Measurements from ENCODE around the gene HTRA2. TPM values are rescaled to one million over a fixed set of nuclear protein-coding genes. Genes with fewer than 3 reads are reported as not detected.

HTRA2 gene
- total RNA-seq, 1 experiment from 2014 or later, result 24.9 TPM

DNA sequence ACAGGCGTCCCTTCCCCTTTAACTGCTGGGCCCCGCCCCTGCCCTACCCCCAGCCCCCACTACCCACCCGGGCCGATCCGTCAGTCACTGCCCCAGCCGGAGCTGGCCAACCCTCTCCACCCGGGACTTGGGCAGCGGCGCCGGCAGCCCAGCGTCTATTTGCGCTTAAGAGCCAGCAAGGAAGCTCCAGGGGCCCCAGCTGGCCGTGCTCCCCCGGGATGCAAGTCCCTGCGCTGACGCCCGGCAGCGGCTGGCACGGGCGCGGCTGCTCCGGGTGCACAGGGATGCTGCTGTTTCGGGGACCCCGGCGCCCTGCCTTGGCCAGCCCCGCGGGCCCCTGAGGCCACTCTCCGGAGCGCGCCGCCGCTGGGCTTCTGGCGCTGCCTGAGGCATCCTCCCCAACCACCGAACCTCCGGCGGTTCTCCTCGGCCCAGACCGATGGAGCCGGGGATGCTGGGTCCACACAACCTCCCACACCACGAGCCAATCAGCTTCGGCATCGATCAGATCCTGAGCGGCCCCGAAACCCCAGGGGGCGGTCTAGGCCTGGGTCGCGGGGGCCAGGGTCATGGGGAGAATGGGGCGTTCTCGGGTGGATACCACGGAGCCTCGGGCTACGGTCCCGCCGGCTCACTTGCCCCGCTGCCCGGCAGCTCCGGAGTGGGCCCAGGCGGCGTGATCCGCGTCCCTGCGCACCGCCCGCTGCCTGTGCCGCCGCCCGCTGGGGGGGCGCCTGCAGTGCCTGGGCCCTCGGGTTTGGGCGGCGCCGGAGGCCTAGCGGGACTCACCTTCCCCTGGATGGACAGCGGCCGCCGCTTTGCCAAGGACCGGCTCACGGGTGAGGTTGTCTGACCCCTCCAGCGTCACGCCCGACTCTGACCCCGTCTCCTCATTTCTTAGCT lies 15.1 kb upstream of the HTRA2 start, which contains the start of gene TLX2:
TSS of gene TLX2 (plus strand) at position 83 of the 903 bp plus-strand sequence. CDS start at position 440, 357 bp downstream.
- Histone ChIP-seq H3K27ac (ENCODE audit: insufficient read length, low read depth, low read length) (no peak within 1 kb of the TSS), H3K4ac (ENCODE audit: low read depth, low read length) (no peak within 1 kb of the TSS), H3K4me1 (ENCODE audit: insufficient read depth, low read length) (no peaks in the 10 kb centered on the region), H3K18ac (ENCODE audit: insufficient read length, low read depth, low read length) (no peak within 1 kb of the TSS), H3K4me2 (ENCODE audit: insufficient read depth, insufficient read length, low read length) (peak within 1 kb of the TSS; percentile 49), H3K56ac (ENCODE audit: insufficient read length, low read depth, low read length) (no peak within 1 kb of the TSS), H4K5ac (ENCODE audit: insufficient read length, low read depth, low read length) (no peak within 1 kb of the TSS), H2BK12ac (ENCODE audit: insufficient read length, low read depth, low read length) (no peak within 1 kb of the TSS), H3K79me2 (ENCODE audit: insufficient read depth, low read length) (no peaks in the 10 kb centered on the region), H3K27me3 (ENCODE audit: insufficient read depth, low read length) (peaks cover 92% of the 10 kb centered on the region), H2BK15ac (ENCODE audit: low read depth, low read length) (no peak within 1 kb of the TSS), H3K23ac (ENCODE audit: insufficient read length, low read depth, low read length) (no peak within 1 kb of the TSS), H2AK5ac (ENCODE audit: insufficient read length, low read length) (no peak within 1 kb of the TSS), H3K79me1 (ENCODE audit: insufficient read depth, low read depth, low read length, poor library complexity, severe bottlenecking) (no peaks in the 10 kb centered on the region), H2BK20ac (ENCODE audit: low read depth, low read length, poor library complexity, severe bottlenecking) (no peak within 1 kb of the TSS), H3K14ac (ENCODE audit: insufficient read depth, low read length) (no peak within 1 kb of the TSS), H4K20me1 (ENCODE audit: control insufficient read depth, insufficient read depth, insufficient read length) (no peaks in the 10 kb centered on the region), H2BK120ac (ENCODE audit: low read depth, low read length, poor library complexity, severe bottlenecking) (no peak within 1 kb of the TSS), H3K9me3 (ENCODE audit: control insufficient read depth, low read depth, low read length) (no peaks in the 10 kb centered on the region), H2BK5ac (ENCODE audit: insufficient read length, low read length) (no peak within 1 kb of the TSS), H3K9ac (ENCODE audit: extremely low read depth, insufficient read length, low read length) (no peak within 1 kb of the TSS), H3T11ph (ENCODE audit: low read length) (no peak within 1 kb of the TSS), H4K91ac (ENCODE audit: insufficient read length, low read depth, low read length) (no peak within 1 kb of the TSS), H4K8ac (replicated peaks; ENCODE audit: insufficient read length, low read depth, low read length) (no peak within 1 kb of the TSS), H2AFZ (ENCODE audit: low read length) (no peak within 1 kb of the TSS), H3K23me2 (ENCODE audit: insufficient read length, low read depth, low read length, poor library complexity, severe bottlenecking) (peaks cover 19% of the 10 kb centered on the region)
- TF ChIP-seq, protein P1, sequence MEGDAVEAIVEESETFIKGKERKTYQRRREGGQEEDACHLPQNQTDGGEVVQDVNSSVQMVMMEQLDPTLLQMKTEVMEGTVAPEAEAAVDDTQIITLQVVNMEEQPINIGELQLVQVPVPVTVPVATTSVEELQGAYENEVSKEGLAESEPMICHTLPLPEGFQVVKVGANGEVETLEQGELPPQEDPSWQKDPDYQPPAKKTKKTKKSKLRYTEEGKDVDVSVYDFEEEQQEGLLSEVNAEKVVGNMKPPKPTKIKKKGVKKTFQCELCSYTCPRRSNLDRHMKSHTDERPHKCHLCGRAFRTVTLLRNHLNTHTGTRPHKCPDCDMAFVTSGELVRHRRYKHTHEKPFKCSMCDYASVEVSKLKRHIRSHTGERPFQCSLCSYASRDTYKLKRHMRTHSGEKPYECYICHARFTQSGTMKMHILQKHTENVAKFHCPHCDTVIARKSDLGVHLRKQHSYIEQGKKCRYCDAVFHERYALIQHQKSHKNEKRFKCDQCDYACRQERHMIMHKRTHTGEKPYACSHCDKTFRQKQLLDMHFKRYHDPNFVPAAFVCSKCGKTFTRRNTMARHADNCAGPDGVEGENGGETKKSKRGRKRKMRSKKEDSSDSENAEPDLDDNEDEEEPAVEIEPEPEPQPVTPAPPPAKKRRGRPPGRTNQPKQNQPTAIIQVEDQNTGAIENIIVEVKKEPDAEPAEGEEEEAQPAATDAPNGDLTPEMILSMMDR (conservative IDR thresholded peaks at IDR 0.05), result no peak
- H3K27me3 Mint-ChIP-seq (ENCODE audit: low read depth), result peaks cover 98% of the 10 kb centered on the region
- H3K4me1 Mint-ChIP-seq, result peaks cover 12 to 14% of the 10 kb centered on the region in 2 experiments
- no peak within 1 kb of the TSS for H3K27ac Mint-ChIP-seq
- peaks cover 5 to 8% (median 6%) of the 10 kb centered on the region in 3 experiments; a peak in 6 of 7 replicates for H3K36me3 Mint-ChIP-seq (ENCODE audit: insufficient read depth in 1 of 3, low read depth in 3 of 3)
- no CpG with 5 or more reads among the region's 82 CpGs for WGBS (ENCODE audit: extremely low coverage, insufficient read length, low lambda C conversion rate)
- H3K4me3 Mint-ChIP-seq, result peak within 1 kb of the TSS; percentile 51 to 78
- peak; percentile 43 for DNase-seq
- H3K9me3 Mint-ChIP-seq, result peaks cover 13 to 17% of the 10 kb centered on the region in 2 experiments
